GM19452 (cell line): Measurements from ENCODE around the gene CYSLTR1.
"Not testable (repeated sequence)": the region's sequence is repeated elsewhere in the genome, so short reads cannot be mapped to it uniquely, and the experiment has no call there.

ENCODE experiments used
- ATAC-seq: cut with Tn5 transposase; IDR thresholded peaks from one replicate; pipeline ENCODE4 v1.9.1; 2021; ENCODE audit not compliant: unreplicated experiment

CYSLTR1 gene

GRCh38 chrX:78226047-78226446 lies 101.4 kb downstream of the CYSLTR1 start:
- ATAC-seq = not testable (repeated sequence)
